Measurements from ENCODE around the gene SNORC.

Gene SNORC

DNA sequence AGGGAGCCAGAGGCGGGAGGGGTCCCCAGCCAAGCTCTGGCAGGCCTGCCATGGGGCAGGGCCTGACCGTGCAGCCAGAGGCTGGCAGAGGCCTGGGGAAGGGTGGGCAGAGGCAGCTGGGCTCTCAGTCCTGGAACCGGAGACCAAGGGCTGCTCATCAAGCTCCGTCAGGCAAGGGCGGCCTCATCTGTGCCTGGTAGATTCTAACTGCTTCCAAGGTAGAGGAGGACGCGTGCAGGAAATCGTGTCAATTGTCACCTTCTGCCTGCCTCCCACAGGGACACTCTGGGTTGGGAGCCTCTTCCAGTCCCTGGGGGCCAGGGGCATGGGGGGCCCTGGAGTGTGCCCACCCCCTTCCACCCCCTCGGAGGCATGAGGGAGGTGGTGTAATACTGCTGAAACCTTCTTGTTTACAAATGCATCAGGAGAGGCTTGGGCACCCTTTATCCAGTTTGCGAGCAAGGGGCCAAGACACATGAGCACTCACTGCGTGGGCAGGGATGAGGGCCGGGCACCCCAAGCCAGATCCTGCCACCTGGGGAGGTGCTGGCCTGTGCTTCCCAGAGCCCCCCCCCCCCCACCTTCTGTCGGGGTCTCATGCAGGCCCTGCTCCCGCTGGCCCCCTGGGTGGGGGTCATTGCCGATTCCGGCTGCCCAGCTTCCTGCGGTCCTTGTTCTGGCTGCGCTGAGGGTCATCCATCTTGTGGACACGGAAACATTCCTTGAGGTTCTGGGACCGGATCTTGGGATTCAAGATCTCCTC is 9.0 kb downstream of the SNORC start:
- no peak for TF ChIP-seq ZFX (IDR thresholded peaks at IDR 0.05)
- TF ChIP-seq, protein P1, sequence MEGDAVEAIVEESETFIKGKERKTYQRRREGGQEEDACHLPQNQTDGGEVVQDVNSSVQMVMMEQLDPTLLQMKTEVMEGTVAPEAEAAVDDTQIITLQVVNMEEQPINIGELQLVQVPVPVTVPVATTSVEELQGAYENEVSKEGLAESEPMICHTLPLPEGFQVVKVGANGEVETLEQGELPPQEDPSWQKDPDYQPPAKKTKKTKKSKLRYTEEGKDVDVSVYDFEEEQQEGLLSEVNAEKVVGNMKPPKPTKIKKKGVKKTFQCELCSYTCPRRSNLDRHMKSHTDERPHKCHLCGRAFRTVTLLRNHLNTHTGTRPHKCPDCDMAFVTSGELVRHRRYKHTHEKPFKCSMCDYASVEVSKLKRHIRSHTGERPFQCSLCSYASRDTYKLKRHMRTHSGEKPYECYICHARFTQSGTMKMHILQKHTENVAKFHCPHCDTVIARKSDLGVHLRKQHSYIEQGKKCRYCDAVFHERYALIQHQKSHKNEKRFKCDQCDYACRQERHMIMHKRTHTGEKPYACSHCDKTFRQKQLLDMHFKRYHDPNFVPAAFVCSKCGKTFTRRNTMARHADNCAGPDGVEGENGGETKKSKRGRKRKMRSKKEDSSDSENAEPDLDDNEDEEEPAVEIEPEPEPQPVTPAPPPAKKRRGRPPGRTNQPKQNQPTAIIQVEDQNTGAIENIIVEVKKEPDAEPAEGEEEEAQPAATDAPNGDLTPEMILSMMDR (conservative IDR thresholded peaks at IDR 0.05), result no peak
- no peak overlapping the region for H3K27ac ChIP-seq

DNA sequence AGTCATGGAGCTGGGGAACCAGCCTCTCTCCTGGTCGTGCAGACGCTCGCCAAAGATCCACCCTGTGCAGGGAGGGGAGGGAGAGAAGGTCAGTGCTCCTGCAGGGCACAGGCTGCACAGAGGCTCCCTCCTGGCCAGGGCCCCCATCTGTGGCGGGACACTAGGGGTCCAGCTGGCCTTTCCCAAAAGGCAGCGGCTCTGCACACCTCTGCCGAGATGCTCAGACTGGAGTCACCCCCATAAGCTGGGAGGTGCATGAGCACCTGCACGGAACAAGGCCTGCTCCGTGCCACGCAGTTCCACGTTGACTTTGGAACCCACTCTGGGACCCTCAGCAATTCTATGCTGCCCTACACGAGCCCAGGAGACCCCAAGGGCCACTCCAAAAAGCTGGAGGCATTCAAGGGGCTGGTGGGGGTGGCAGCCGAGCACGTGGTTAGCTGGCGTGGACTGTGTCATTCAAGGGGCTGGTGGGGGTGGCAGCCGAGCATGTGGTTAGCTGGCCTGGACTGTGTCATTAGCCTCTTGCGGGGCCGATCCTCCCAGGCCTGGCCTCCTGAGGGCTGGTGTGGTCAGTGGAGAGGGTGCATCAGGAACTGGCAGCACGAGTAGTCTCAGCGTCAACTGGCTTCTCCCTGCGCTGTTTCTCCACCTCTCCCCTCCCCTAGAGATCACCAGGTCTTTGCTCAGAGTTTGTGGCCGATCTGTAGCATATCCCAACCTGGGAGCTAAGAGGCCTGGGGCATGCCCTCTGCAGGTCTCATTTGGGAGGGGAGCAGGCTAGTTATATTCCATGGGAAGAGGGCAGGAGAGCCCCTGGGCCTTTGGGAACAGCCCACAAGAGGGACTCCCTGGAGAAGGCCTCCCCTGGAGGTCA is 9.8 kb downstream of the SNORC start:
- H3K27ac ChIP-seq, result no peak overlapping the region
- TF ChIP-seq ZFX (IDR thresholded peaks at IDR 0.05), result no peak
- TF ChIP-seq, protein P1 (conservative IDR thresholded peaks at IDR 0.05), result no peak

DNA sequence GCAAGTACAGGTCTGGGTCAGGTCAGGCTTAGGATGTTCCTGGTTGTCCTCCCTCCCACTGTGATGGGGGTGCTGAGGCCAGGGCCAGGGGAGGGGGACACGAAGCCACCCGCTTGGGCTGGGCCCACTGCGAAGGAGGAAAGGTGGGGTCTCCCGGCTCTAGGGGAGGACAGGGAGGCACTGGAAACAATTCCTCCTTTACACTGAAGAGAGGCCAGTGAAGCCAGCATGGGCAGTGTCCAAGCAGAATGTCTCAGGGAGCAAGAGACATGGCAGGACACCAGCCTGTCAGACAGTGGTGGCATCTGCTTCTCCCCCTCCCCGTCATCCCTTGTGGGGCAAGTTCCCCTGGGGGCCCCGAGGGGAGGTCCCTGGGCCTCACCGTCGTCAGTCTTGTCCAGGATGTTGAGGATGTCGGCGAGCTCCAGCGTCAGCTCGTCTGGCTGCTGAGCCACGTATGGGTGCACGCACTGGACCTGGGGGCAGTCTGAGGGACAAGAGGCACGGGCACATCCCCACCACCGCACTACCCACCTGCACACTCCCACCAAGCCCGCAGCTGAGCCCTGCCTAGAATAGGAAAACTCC is 10.8 kb downstream of the SNORC start:
- no peak overlapping the region for H3K27ac ChIP-seq
- TF ChIP-seq ZFX (IDR thresholded peaks at IDR 0.05), result no peak
- TF ChIP-seq, protein P1 (conservative IDR thresholded peaks at IDR 0.05), result no peak

DNA sequence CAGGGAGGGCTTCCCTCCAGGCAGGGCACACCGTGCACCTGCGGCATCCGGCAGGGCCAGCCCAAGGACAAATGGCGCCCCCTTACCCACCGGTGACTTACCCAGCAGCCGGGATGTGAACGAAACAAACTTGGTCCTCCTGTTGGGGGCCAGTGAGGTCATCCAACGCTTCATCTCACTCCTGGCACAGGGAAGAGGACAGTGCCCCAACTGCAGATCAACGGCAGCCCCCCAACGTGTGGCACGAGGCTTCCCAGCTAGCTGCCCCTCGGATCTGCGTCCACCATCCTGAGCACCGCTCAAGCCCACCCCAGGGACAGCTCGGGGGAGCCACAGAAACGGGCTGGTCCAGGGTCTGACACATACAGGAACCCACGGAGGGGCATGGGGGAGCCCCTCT is 12.0 kb downstream of the SNORC start:
- no peak overlapping the region for H3K27ac ChIP-seq
- TF ChIP-seq, protein P1 (conservative IDR thresholded peaks at IDR 0.05), result no peak
- TF ChIP-seq ZFX (IDR thresholded peaks at IDR 0.05), result no peak

DNA sequence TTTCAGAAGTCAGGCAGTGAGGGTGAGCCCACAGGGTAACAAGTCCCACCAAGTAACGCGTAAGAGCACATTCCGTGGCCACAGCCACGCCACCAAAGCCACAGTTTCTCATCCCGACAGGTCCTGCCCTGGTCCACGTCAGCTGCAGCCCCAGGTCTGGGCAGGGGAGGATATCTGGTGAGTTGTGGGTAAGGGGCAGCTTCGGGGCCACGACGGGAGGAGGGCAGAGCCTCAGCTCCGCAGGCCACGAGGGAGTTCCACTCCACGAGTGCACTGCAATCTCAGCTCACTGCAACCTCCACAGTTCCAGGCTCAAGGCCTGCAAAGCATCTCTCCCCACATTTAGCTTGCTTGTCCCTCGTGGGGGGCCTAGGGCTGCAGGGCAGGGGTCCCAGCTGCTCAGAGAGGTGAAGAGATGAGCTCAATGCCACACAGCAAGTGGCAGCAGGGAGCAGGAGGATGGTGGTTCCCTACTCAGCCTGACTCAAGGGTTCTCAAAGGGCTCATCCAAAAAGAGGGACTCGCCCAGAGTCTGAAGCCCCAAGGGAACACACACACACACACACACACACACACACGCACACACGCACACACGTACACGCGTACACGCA is 12.5 kb downstream of the SNORC start:
- H3K27ac ChIP-seq, result no peak overlapping the region
- TF ChIP-seq, protein P1 (conservative IDR thresholded peaks at IDR 0.05), result no peak
- no peak for TF ChIP-seq ZFX (IDR thresholded peaks at IDR 0.05)

DNA sequence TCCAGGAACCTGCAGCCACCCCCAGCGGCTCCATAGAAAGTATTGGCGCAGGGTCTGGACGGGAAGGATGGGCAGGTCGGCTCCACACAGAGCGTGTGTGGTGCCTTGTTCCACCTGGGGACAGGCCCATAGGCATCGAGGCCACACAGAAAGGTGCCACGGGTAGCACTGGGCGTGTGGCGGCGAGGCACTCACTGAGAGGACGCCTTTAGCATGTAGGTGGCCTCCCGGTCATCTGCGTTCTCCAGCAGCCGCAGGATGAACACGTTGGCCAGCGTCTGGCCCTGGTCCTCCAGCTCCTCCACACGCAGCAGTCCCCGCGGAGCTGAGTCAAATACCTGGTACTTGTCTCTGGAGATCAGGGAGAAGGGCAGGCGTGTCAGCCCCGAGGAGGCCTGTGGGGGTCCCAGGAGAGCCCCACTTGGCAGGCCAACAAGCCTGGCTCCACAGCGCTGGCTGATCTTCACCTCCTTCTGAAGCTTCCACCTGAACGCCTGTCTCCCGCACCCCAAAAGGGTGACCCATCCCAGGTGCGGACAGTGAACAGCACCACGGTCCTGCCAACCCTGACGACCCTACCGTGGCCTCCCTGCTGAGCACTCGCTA is 13.2 kb downstream of the SNORC start:
- no peak overlapping the region for H3K27ac ChIP-seq
- TF ChIP-seq ZFX (IDR thresholded peaks at IDR 0.05), result no peak
- TF ChIP-seq, protein P1 (conservative IDR thresholded peaks at IDR 0.05), result no peak
